SIG-M5 (cell line): ENCODE data around the gene IRF2BP1.
"Not testable (repeated sequence)": the region's sequence is repeated elsewhere in the genome, so short reads cannot be mapped to it uniquely, and the experiment has no call there.

Experiments used
- DNase-seq: peaks from one replicate; lab custom pipeline; 2025; lab: John Stamatoyannopoulos, UW

Gene IRF2BP1

GRCh38 chr19:45901912-45902650 lies 16.1 kb upstream of the IRF2BP1 start, which contains the start of gene MYPOP:
Gene MYPOP (minus strand): TSS chr19:45902613. CDS start chr19:45901773, 840 bp downstream.
- no peak for DNase-seq

GRCh38 chr19:45901432-45901911 lies 15.5 kb upstream of the IRF2BP1 start:
- no peak for DNase-seq

GRCh38 chr19:45900738-45901431 lies 14.9 kb upstream of the IRF2BP1 start:
- no peak for DNase-seq

GRCh38 chr19:45899919-45900589 lies 14.1 kb upstream of the IRF2BP1 start:
- DNase-seq = no peak

- DNase-seq = no peak
Observed at GRCh38 chr19:45899253-45899652, 13.3 kb upstream of the IRF2BP1 start.

GRCh38 chr19:45897261-45897812 lies 11.4 kb upstream of the IRF2BP1 start:
- DNase-seq = no peak

- DNase-seq = not testable (repeated sequence)
Observed at GRCh38 chr19:45895983-45896599, 10.2 kb upstream of the IRF2BP1 start.

- no peak for DNase-seq
Observed at GRCh38 chr19:45895519-45895972, 9.6 kb upstream of the IRF2BP1 start.

- no peak for DNase-seq
Observed at GRCh38 chr19:45890877-45891276, 4.9 kb upstream of the IRF2BP1 start.

- DNase-seq = no peak
Observed at GRCh38 chr19:45889210-45889885, 3.4 kb upstream of the IRF2BP1 start.

GRCh38 chr19:45887200-45887710 lies 1.3 kb upstream of the IRF2BP1 start:
- DNase-seq = no peak

- peak; percentile 59 for DNase-seq
Observed at GRCh38 chr19:45886427-45887199, 672 bp upstream of the IRF2BP1 start.

- no peak for DNase-seq
Observed at GRCh38 chr19:45884682-45885555, 1.0 kb downstream of the IRF2BP1 start.

GRCh38 chr19:45883881-45884681 lies 1.9 kb downstream of the IRF2BP1 start:
- DNase-seq = no peak

- no peak for DNase-seq
Observed at GRCh38 chr19:45883586-45883880, 2.4 kb downstream of the IRF2BP1 start.

GRCh38 chr19:45882652-45883585 lies 3.0 kb downstream of the IRF2BP1 start:
- DNase-seq = no peak

- DNase-seq = no peak
Observed at GRCh38 chr19:45881909-45882528, 3.9 kb downstream of the IRF2BP1 start.
